ENCODE results near the gene MCTP1.
A peak's percentile ranks its signal among the peaks of the same experiment; 100 is the strongest.

Gene MCTP1

GRCh38 chr5:95284572-95285408 is at the start of gene MCTP1:
Gene MCTP1, minus strand, starts transcription at chr5:95285094.
- no peak for DNase-seq

DNA sequence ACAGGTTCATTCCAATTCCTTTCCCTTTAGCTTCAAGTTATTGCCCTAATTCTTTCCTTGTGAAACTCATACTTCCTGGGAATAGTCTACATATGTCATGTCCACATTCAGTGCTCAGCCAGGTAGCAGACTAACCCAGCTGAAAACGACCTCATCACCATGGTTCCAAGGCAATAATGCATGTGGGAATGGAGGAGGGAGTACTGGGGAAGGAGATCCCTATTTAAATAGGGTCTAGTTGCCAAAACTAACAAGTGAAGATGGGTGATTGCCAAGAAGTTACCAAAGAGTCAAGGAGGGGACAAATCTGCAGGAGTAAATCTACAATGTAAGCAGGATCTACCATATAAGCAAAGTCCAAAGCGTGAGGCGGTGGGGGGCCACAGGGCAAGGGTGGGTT is 47.3 kb upstream of the MCTP1 start:
- DNase-seq: no peak

DNA sequence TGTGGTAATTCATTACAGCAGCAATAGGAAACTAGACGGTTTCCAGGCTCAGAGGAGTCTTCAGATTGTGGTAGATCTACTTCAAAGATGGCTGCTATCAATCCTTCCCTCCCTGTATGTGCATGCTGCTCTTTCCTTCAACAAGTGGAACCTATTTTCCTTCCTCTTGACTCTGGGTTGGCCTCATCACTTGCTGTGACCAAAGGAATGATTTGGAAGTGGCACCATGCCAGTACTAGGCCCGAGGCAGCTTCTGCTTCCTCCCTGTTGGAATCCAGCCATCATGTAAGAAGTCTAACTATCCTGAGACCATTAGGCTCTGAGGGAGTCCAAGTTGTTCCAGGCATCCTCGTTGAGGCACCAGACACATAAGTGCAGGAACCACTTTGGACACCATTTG is 46.5 kb upstream of the MCTP1 start:
- DNase-seq: no peak

GRCh38 chr5:95327211-95327610 is 42.3 kb upstream of the MCTP1 start:
- no peak for DNase-seq

GRCh38 chr5:95317687-95318086 is 32.8 kb upstream of the MCTP1 start:
- no peak for DNase-seq

GRCh38 chr5:95317085-95317484 is 32.2 kb upstream of the MCTP1 start:
- DNase-seq: no peak

DNA sequence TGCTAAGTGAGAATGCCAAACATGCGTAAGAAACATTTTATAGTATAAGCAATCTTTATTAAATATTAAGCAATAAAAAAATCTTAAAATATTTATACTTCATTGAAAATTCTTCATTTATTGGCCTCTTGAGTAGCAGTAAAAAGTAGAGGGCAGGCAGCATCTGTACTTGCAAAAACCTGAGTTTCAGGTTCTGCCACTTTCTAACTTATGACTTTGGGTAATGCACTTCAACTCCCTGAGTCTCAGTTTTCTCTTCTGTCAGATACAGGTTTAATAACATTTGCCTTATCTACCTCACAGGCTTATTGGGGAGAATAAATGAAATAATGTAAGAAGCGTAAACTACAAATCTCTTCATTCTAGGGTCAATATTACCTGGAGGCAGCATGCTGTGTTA is 19.8 kb upstream of the MCTP1 start:
- no peak for DNase-seq

DNA sequence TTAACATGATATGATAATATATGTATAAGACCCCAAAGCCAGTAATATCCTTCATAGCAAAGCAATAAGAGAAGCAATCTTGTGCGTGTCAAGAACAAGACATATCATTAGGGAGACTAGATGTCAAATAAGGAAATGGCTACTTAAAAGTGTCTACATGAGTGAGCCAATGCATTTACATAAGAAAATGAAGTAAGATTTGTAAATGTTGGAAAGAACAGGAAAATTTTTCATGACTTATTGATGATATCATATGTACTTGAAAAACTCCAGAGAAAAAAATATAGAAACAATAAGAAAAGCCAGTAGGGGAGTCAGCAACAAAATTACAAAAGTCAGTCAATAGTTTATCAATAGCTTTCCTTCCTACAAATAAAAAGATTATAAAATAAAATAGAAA is 13.8 kb upstream of the MCTP1 start:
- DNase-seq: no peak

DNA sequence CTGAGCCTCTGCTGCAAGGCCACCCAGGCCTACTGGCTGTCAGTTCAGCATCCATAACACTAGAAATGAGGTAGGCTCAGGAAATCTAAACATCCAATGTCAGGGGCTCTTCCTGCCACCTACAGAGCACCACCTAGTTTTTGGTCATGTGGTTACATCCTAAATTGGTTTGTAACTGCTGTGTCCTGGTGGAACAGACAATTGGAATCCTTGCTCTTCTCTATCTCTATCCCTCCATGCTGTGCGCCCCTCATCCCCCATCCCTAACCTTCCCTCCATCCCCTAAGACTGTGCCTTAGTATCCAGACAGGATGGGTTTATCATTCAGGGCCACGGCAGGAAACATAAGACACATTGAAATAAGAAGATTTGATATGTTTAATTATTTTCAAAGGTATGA is 11.4 kb upstream of the MCTP1 start:
- DNase-seq: no peak

GRCh38 chr5:95285409-95285755 is 488 bp upstream of the MCTP1 start:
- DNase-seq: no peak

DNA sequence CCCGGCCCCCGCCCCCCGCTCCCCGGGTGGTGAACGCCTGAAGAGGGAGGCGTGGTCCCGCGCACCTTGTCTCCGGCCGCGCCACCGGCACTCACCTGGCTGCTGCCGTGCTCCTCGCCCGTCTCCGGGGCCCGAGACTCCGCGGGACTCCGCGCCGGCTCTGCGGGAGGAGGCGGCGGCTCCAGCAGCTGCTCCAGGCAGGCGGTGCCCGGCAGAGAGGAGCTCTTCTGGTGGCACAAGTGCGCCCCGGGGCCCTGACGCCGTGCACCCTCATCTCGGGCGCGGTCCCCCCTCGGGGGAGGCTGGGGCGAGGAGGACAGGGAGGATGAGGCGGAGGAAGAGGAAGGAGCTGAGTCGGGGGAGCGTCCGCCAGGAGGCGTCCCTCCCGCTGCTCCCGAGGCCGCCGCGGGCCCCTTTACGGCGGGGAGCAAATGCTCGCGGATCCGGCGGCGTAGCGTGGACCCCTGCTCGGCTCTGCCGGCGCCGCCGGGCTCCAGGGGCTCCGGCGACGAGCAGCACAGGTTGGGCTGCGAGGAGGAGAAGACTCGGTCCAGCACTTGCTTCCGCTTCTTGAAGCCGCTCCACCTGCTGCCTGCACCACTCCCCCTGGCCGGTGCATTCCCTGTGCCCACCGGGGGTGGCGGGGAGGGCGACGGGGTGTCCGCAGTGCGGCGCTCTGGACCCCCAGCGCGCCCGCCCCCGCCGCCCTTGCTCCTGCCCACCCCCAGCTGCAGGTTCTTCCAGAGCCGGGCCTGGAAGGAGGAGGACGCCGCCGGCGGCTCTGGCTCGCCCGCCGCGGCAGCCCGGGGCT is 928 bp downstream of the MCTP1 start:
- no peak for DNase-seq

- DNase-seq: no peak
Observed at GRCh38 chr5:95283022-95283615, 1.8 kb downstream of the MCTP1 start.

DNA sequence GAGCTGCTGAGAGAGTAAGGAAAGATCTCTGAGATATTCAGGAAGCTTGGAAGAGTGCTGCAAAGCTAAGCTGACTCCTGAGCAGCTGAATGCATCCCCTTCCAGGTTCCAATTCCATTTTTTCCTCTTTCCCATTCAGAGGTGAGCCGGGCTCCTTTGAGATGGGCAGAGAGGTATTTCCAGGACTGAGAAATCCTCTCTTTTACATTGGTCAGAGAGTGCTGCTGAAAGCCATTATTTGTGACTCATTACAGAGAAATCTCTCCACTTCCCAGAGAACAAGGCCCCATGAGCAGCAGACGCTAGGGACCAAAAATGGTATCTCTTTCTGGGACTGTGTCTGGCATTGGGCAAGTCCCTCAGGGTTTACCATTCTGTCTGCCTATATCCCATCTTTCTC is 3.7 kb downstream of the MCTP1 start:
- DNase-seq: no peak

DNA sequence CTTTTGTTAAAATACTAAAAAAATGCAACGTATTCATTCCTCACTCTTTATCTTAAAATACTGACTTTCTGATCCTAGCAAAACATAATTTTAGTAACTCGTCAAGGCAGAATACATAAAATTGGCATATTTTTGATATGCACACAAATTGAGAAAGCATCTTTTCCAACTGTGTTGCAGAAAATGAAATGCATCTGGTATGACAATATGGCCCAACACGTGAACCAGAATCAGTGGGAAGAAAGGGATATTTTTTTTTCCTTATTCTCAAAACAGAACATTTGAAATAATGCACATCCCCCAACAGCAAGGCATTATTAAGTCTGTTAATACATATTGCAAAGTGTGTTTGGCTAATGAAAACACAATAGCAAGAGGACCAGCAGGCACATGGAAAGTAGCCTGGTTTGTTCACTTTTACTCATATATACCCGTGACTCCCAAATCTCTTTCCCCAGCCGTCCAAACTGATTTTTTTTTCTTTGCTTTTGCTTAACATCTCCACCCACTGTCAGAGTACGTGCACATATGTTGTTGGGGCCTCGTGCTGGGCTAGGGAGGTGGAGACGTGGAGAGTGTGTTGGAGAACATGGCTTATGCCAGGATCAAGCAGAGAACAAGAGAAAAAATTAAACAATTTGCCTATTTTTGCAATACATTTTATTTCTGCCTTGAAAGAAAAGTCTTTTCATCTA is 4.3 kb downstream of the MCTP1 start:
- DNase-seq: no peak

DNA sequence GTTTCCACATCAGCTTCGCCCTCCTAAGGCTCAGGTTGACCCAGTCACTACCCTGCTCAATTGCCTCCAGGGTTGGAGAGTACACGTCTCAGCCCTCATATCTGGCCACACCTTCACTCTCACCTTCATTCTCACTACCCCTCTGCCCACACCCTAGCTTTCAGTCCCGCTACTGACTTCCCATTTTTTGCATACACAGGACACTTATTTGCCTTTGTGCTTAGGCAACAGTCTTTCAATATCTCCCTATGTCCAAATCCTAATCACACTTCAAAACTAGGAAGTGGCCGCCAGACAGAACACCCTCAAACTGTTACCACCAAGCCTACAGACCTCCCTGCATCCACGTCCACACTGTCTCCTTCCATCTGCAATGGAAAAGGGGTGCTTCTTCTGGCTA is 10.9 kb downstream of the MCTP1 start:
- DNase-seq: no peak

DNA sequence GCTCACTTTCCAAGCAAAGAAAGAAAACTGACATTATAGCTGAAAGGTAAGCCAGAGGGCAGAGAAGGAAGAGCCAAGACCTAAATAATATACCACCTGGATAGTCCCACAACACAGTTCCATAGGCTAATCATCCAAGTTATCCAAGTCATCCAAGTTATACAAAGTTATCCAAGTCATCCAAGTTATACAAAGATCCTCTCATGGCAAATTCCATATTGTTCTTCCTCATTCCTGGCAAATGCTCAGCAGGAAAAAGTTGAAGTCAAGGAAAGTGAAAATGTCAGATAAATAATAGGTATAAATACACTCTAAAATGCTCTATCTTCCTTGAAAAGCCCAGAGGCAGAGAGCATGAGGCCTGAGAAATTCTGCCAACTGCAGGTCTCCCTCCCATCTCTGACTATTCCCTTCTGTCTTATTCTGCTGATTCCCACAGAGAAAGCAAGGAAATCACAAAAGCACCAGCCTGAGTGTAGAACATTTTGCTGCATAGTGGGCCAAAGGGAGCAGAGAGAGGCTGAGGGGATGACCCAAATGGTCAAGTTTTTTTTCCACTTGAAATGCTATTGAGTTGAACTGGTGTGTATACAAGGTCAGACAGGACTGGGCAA is 12.5 kb downstream of the MCTP1 start:
- no peak for DNase-seq

DNA sequence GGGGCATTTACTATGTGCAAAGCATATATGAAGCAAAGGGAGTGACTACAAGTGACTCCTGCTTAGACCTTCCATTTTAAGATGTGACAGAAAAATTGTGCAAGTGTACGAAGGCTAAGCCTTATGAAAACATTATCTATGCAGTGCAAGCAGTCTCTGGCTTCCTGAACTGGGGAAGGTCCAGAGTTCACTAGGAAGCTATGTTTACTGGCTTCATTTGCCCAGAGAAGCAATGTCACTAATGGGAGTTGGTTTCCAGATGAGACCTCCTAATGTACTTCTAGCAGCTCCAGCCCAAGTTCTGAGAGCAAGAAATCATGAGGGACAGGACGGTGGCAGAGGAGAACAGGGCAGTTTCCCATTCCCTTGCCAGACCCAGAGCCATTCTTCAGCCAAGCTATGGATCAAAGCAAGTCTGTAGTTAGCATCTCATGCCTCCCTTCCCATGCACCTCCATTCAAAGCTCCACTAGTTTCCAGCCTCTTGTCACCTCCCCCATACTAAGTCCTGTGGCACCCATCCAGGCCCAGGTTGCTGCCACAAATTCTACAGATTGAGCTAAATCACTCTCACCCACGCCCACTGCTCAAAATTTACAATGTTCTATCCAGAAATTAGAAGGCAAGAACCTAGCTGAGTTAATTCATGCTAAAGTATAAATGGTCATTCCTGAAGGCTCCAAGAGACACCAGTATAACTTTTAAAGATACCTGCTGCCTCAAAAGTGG is 21.8 kb downstream of the MCTP1 start:
- DNase-seq: no peak

DNA sequence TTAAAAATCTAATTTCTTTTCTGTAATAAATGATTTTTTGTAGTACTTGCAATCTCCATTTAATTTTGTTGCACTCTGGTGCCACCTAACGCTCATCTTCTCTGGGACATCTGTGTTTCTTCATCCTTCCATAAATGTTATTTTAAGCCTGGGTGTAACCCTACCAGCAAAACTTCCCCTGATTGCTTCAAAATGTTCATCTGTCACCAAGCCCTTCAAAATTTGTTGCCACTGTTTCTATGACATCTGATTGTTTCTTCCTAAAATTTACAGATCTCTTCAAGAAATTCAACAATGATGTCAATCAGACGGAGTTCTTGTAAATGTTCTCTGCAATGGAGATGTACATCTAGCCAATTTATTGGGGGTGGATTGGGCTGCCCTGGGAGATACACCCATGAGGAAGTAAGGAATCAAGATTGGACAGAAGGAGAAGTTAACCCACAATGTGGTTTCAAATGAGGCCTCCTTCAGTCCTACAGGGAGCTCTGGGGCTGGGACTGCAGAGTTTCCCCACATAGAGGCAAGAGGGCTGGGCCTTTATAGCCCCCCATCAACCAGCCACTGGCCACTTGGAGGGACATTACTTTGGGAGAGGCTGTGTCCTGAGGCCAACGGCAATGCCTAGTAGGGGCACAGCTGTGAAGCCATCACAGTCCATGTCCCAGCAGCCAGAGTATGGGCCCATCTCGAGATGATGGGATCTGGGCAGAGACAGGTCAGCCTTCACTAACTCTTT is 23.3 kb downstream of the MCTP1 start:
- DNase-seq: peak; percentile 17

DNA sequence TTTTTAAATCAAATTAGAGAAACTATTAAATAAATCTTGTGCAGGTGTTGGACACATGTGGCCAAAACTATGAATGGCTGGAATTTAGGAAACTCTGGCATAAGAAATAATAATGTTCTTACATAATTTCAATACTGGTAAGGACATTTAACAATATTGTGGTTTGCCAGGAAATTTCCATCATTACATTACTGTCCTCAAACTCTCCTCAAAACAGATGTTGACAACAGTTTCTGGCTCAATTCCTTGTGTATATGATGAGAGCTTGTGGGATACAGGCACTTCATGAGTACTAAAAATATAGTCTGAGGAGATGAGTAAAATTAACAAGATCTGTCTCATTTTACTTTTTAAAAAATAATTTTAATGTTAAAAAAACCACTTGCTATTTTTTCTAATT is 27.9 kb downstream of the MCTP1 start:
- DNase-seq: no peak

GRCh38 chr5:95256446-95256845 is 28.4 kb downstream of the MCTP1 start:
- DNase-seq: no peak

GRCh38 chr5:95252801-95253200 is 32.1 kb downstream of the MCTP1 start:
- DNase-seq: no peak

GRCh38 chr5:95251185-95251584 is 33.7 kb downstream of the MCTP1 start:
- DNase-seq: no peak
